HEK293T (cell line): ENCODE measurements around the gene COL12A1.

ENCODE experiments used
- CTCF ChIA-PET: fragments of 350-600 bp; formaldehyde crosslinking; extraction: SDS; loops from one replicate; lab custom pipeline; 2021; ENCODE audit warnings: antibody characterized with exemption, inconsistent platforms; lab: Yijun Ruan, JAX
- POLR2A ChIA-PET: fragments of 350-600 bp; formaldehyde crosslinking; extraction: SDS; loops from one replicate; lab custom pipeline; 2020; ENCODE audit warnings: antibody characterized with exemption, inconsistent platforms; lab: Yijun Ruan, JAX
- DNase-seq: peaks from one replicate; pipeline ENCODE4 v3.0.0; 2012; ENCODE audit warnings: mixed read lengths; ENCODE audit errors: extremely low spot score
- ARNT ChIP-seq: fragments of 450-650 bp; IDR thresholded peaks from 2 replicates; pipeline ENCODE4 v1.6.1; 2017; ENCODE audit warnings: mild to moderate bottlenecking
- BHLHE40 ChIP-seq: fragments of 450-650 bp; IDR thresholded peaks from 2 replicates; pipeline ENCODE4 v1.6.1; 2016; ENCODE audit warnings: mild to moderate bottlenecking, moderate library complexity, borderline replicate concordance
- CTBP1 ChIP-seq: fragments of 450-650 bp; IDR thresholded peaks from 2 replicates; pipeline ENCODE4 v1.6.1; 2016; ENCODE audit warnings: borderline replicate concordance
- ELF4 ChIP-seq: fragments of 450-650 bp; IDR thresholded peaks from 2 replicates; pipeline ENCODE4 v1.6.1; 2017; ENCODE audit warnings: antibody characterized with exemption
- FOXA1 ChIP-seq: fragments of 450-650 bp; IDR thresholded peaks from 2 replicates; pipeline ENCODE4 v1.6.1; 2016; ENCODE audit warnings: mild to moderate bottlenecking
- FOXK2 ChIP-seq: fragments of 450-650 bp; IDR thresholded peaks from 2 replicates; pipeline ENCODE4 v1.6.1; 2016; ENCODE audit warnings: mild to moderate bottlenecking
- FOXM1 ChIP-seq: fragments of 450-650 bp; IDR thresholded peaks from 2 replicates; pipeline ENCODE4 v1.6.1; 2017; ENCODE audit warnings: mild to moderate bottlenecking, borderline replicate concordance
- HDGF ChIP-seq: fragments of 450-650 bp; IDR thresholded peaks from 2 replicates; pipeline ENCODE4 v1.6.1; 2017; ENCODE audit warnings: antibody characterized with exemption, borderline replicate concordance
- L3MBTL2 ChIP-seq: fragments of 450-650 bp; conservative IDR thresholded peaks from 2 replicates; pipeline ENCODE4 v1.6.1; 2016; ENCODE audit warnings: mild to moderate bottlenecking
- LEF1 ChIP-seq: fragments of 450-650 bp; IDR thresholded peaks from 2 replicates; pipeline ENCODE4 v1.6.1; 2017; ENCODE audit warnings: mild to moderate bottlenecking, borderline replicate concordance
- NFRKB ChIP-seq: fragments of 450-650 bp; IDR thresholded peaks from 2 replicates; pipeline ENCODE4 v1.6.1; 2016; ENCODE audit warnings: mild to moderate bottlenecking, moderate library complexity
- PKNOX1 ChIP-seq: fragments of 450-650 bp; IDR thresholded peaks from 2 replicates; pipeline ENCODE4 v1.6.1; 2016
- SP1 ChIP-seq: fragments of 450-650 bp; IDR thresholded peaks from 2 replicates; pipeline ENCODE4 v1.6.1; 2017
- SUZ12 ChIP-seq: fragments of 450-650 bp; IDR thresholded peaks from 2 replicates; pipeline ENCODE4 v1.6.1; 2016; ENCODE audit warnings: mild to moderate bottlenecking
- TARDBP ChIP-seq: fragments of 450-650 bp; IDR thresholded peaks from 2 replicates; pipeline ENCODE4 v1.6.1; 2016
- ZNF384 ChIP-seq: fragments of 450-650 bp; IDR thresholded peaks from 2 replicates; pipeline ENCODE4 v1.6.1; 2016

The COL12A1 gene

GRCh38 chr6:75149696-75150095 is 56.2 kb downstream of the COL12A1 start:
- CTCF ChIA-PET, result no interaction called here

GRCh38 chr6:75149240-75149639 is 56.6 kb downstream of the COL12A1 start:
- ChIA-PET POLR2A (no interaction called here), CTCF (no interaction called here)
- no peak for TF ChIP-seq BHLHE40
- TF ChIP-seq CTBP1, result no peak
- no peak for TF ChIP-seq L3MBTL2
- no peak for TF ChIP-seq FOXK2
- TF ChIP-seq TARDBP, result no peak
- TF ChIP-seq ZNF384, result no peak
- TF ChIP-seq FOXA1, result no peak
- no peak for TF ChIP-seq SUZ12
- no peak for TF ChIP-seq HDGF
- TF ChIP-seq SP1, result no peak
- TF ChIP-seq LEF1, result no peak
- TF ChIP-seq ELF4, result no peak
- TF ChIP-seq ARNT, result no peak
- TF ChIP-seq PKNOX1, result no peak
- TF ChIP-seq NFRKB, result no peak
- no peak for TF ChIP-seq FOXM1
- no peak for DNase-seq

More at GRCh38 chr6:75149696-75150095, 56.2 kb downstream of the COL12A1 start:
- DNase-seq, result no peak
- POLR2A ChIA-PET, result no interaction called here
- no peak for TF ChIP-seq SP1
- TF ChIP-seq FOXK2, result no peak
- no peak for TF ChIP-seq BHLHE40
- no peak for TF ChIP-seq L3MBTL2
- no peak for TF ChIP-seq PKNOX1
- TF ChIP-seq TARDBP, result no peak
- TF ChIP-seq FOXM1, result no peak
- no peak for TF ChIP-seq NFRKB
- no peak for TF ChIP-seq FOXA1
- TF ChIP-seq ELF4, result no peak
- TF ChIP-seq HDGF, result no peak
- TF ChIP-seq LEF1, result no peak
- no peak for TF ChIP-seq CTBP1
- no peak for TF ChIP-seq ZNF384
- TF ChIP-seq SUZ12, result no peak
- TF ChIP-seq ARNT, result no peak

GRCh38 chr6:75147512-75147911 is 58.3 kb downstream of the COL12A1 start:
- POLR2A ChIA-PET, result no interaction called here
- TF ChIP-seq CTBP1, result no peak
- no peak for TF ChIP-seq ELF4
- CTCF ChIA-PET, result no interaction called here
- DNase-seq, result no peak

- ChIA-PET CTCF (no interaction called here), POLR2A (no interaction called here)
- TF ChIP-seq LEF1, result no peak
- no peak for TF ChIP-seq FOXA1
- TF ChIP-seq PKNOX1, result no peak
- no peak for TF ChIP-seq SUZ12
- no peak for TF ChIP-seq CTBP1
- no peak for TF ChIP-seq ELF4
- no peak for TF ChIP-seq FOXK2
- no peak for TF ChIP-seq BHLHE40
- no peak for TF ChIP-seq FOXM1
- TF ChIP-seq ZNF384, result no peak
- TF ChIP-seq ARNT, result no peak
- TF ChIP-seq L3MBTL2, result no peak
- TF ChIP-seq TARDBP, result no peak
- TF ChIP-seq NFRKB, result no peak
- no peak for TF ChIP-seq HDGF
- TF ChIP-seq SP1, result no peak
- DNase-seq, result no peak
Observed at GRCh38 chr6:75145976-75146375, 59.9 kb downstream of the COL12A1 start.

GRCh38 chr6:75145211-75145610 is 60.6 kb downstream of the COL12A1 start:
- TF ChIP-seq SP1 (no peak), ZNF384 (no peak), BHLHE40 (no peak), LEF1 (no peak), FOXM1 (no peak), ARNT (no peak), CTBP1 (no peak), L3MBTL2 (no peak), PKNOX1 (no peak), FOXK2 (no peak), NFRKB (no peak)
- DNase-seq, result no peak
- CTCF ChIA-PET, result no interaction called here
- POLR2A ChIA-PET, result no interaction called here

GRCh38 chr6:75144386-75144785 is 61.5 kb downstream of the COL12A1 start:
- ChIA-PET POLR2A (no interaction called here), CTCF (no interaction called here)
- TF ChIP-seq SP1 (no peak), ELF4 (no peak), PKNOX1 (no peak), CTBP1 (no peak), L3MBTL2 (no peak), BHLHE40 (no peak), LEF1 (no peak), NFRKB (no peak), ZNF384 (no peak), FOXM1 (no peak), ARNT (no peak)
- DNase-seq, result no peak
